NCI-H146 treated with DMSO at 0.1 percent for 48 hours (cell line): ENCODE data around the gene DMD.

Experiments
- DNase-seq: peaks from one replicate; lab custom pipeline; 2025; ENCODE audit not compliant: unreplicated experiment; lab: John Stamatoyannopoulos, UW

Gene DMD

GRCh38 chrX:31154946-31155345, 2056.4 kb downstream of the DMD start:
- DNase-seq, result no peak

GRCh38 chrX:31153475-31154047, 2057.8 kb downstream of the DMD start:
- DNase-seq, result no peak

- DNase-seq, result no peak
Measured at GRCh38 chrX:31147175-31147574, 2064.2 kb downstream of the DMD start.

- DNase-seq, result no peak
Measured at GRCh38 chrX:31139961-31140360, 2071.4 kb downstream of the DMD start.

DNA sequence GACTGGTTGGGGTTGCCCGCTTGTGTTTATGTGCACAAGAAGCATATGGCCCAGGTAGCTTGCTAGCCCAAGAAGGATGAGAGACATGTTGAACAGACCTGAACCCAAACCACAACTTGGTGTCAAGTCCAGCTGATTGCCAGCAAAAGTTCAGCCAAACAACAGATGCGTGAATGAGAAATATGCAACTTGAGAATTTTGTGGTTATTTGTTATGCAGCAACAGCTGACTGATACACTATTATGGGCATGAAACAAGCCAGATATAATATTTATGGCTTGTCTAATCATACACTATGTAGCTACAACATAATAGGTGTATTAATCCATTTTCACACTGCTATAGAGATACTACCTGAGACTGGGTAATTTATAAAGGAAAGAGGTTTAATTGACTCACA, 2073.2 kb downstream of the DMD start:
- DNase-seq, result no peak

GRCh38 chrX:31136144-31136611, 2075.2 kb downstream of the DMD start:
- DNase-seq, result no peak

- DNase-seq, result no peak
Measured at GRCh38 chrX:31132821-31133241, 2078.5 kb downstream of the DMD start.

- no peak for DNase-seq
Measured at GRCh38 chrX:31130457-31131220, 2080.7 kb downstream of the DMD start.

DNA sequence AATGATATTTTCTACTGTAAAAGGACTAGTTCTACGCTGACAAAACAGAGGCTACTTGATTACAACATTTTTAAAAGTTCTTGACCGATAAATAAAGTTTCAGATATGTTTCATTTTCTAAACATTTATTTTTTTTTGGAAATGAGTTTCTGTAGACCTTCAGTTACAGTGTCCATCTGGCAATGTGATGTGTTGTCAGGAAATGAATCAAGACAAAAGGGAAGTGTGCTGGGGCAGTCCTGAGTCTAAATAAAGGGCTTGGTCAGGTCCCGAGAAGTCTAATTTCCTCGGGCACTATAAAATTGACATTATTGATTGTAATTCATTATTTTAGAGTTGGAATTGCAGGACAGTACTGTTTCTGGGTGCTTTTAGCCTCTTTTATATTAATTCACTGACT, 2082.5 kb downstream of the DMD start:
- no peak for DNase-seq

GRCh38 chrX:31127716-31128115, 2083.6 kb downstream of the DMD start:
- no peak for DNase-seq

- no peak for DNase-seq
Measured at GRCh38 chrX:31126205-31126604, 2085.1 kb downstream of the DMD start.

GRCh38 chrX:31124536-31124935, 2086.8 kb downstream of the DMD start:
- no peak for DNase-seq

GRCh38 chrX:31123335-31123734, 2088.0 kb downstream of the DMD start:
- no peak for DNase-seq

GRCh38 chrX:31117266-31117665, 2094.1 kb downstream of the DMD start:
- DNase-seq, result no peak

DNA sequence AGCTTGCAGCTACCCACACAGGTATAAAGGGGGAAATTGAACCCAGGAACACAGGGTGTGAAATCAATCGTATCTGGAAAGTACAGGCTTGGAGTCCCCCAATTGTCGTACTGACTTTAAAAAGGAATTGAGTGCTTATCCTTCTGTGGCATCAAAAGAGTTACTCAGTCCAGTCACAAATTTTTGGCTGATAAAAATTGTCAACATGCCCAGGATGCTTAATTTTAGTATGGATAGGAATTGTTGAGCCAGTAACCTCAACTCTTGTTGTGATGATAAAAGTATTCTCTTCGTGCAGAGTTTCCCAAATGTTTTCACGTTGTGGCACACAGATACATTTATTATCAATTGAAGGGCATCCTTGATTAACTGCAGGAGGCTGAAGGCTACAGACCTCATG, 2096.0 kb downstream of the DMD start:
- no peak for DNase-seq

- DNase-seq, result no peak
Measured at GRCh38 chrX:31114858-31115257, 2096.5 kb downstream of the DMD start.

DNA sequence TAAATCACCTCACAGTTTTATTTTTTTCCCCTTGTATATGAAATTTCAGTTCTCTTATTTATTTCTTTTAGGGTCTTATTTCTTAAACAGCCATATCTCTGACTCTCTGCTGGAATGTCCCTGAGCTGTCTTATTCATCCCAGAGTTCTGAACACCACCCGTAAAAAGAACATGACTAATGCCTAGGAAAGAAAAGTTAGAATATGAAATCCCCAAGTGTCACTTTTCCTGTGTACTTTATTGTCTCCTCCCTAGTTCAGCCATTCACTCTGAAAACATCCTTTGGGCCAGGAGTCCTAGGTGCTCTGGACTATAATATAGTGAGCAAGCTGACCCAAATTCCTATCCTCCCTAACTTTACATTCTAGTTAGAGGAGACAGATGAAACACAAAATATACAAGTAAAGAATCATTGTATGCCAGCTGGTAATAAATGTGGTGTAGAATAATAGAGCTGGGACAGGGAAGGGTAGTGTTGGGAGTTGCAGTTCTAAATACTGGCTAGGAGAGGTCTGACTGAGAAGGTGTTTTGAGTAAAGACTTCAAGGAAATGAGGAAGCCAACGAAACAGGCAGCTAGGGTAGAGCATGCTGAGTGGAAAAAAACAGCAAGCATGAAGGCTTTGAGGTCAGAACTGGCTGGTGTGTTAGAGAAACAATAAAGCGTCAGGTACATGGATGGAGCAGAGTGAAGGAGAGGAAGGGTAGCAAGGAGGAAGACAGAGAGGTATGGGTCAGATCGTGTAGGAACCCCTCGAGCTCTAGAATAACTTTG, 2098.9 kb downstream of the DMD start:
- no peak for DNase-seq

DNA sequence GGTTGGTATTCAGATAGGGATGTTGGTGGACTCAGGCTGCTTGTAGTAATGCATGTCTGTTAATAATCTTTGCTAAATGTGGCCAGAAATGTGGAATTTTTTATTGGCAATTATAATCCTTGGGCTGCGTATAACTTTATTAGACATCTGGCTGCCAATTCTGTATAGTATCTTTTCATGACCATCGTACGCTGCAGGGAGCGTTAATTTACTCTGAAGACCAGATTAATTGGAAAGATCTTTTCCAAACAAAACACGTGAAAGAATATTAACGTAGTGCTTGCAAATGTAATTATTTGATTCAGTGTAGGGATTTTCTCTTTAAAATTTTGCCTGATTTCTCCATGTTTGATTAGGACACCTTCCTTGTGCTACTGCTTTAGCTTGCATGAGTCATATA, 2100.7 kb downstream of the DMD start:
- no peak for DNase-seq

DNA sequence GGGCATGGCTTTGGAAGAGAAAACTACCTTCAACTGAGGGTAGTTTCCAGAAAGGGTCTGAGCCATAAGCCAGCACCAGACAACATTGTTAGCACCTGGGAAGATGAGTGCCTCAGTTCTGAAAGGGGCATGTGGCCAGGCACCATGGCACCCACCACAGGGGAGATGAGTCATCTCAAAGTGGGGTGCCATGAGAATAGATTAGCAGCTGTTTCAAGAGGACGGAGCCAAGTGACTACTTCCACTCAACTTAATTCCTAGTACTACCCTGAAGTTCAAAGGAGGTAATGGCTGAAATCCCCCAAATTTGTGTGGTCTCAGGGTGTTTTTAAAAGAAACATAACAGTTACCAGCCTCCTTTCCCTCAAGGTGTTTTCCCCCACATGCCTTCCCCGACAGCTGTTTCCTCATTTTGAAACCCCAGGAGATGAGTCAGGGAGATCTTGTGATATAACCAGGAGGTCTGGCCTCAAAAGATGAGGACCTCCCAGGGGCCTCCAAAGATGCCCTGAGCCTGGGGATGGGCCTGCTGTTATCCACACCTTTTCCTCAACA, 2111.7 kb downstream of the DMD start:
- no peak for DNase-seq

- no peak for DNase-seq
Measured at GRCh38 chrX:31098079-31098478, 2113.3 kb downstream of the DMD start.

GRCh38 chrX:31093639-31093975, 2117.7 kb downstream of the DMD start:
- no peak for DNase-seq
